Endothelial cell of umbilical vein (primary cell): ENCODE results near the gene GRM7. TPM values are rescaled to one million over a fixed set of nuclear protein-coding genes. Genes with fewer than 3 reads are reported as not detected.

Source experiments
- BruUV-seq: library from RNA; stranded (reverse); fragments of 400-500 nt; replicated peaks from 2 replicates; lab custom pipeline; 2021; lab: Mats Ljungman, UMichigan
- CTCF ChIA-PET: fragments of 300-600, 350-600 bp; sonication (Branson Sonifier 250); formaldehyde crosslinking; loops from one replicate; lab custom pipeline; 2021; ENCODE audit warnings: antibody characterized with exemption, inconsistent platforms; lab: Charles Lee
- POLR2A ChIA-PET: fragments of 300-600, 350-600 bp; sonication (Branson Sonifier 250); formaldehyde crosslinking; loops from one replicate; lab custom pipeline; 2021; ENCODE audit warnings: antibody characterized with exemption, inconsistent platforms; lab: Charles Lee
- DNase-seq: peaks from one replicate; pipeline ENCODE4 v3.0.0-alpha.2; 2011; ENCODE audit warnings: low read depth, low spot score
- FAIRE-seq: peaks from 2 replicates; lab custom pipeline; 2011; peaks lifted over from hg19 to GRCh38; lab: Jason Lieb, UNC
- H2AFZ ChIP-seq: 2 replicates; pipeline ENCODE4 v1.6.0; 2012; ENCODE audit warnings: low read depth, low read length, control low read depth, inconsistent platforms
- H3K27ac ChIP-seq: 2 replicates; pipeline ENCODE4 v1.5.1; 2011; ENCODE audit warnings: low read depth, mild to moderate bottlenecking, control low read depth, low read length, moderate library complexity; ENCODE audit not compliant: insufficient read depth
- H3K27me3 ChIP-seq, 2 experiments: 2 replicates each; pipeline versions ENCODE4 v1.6.0 to v1.6.1; 2011; ENCODE audit warnings: low read length in 2 of 2, mixed read lengths in 1 of 2; ENCODE audit not compliant: control insufficient read depth in 2 of 2, insufficient read depth in 2 of 2
- H3K36me3 ChIP-seq, 2 experiments: 2 replicates in 1 of 2; 3 replicates in 1 of 2; pipeline ENCODE4 v1.5.1; 2011; ENCODE audit warnings: low read length in 2 of 2, mild to moderate bottlenecking in 1 of 2, moderate library complexity in 1 of 2; ENCODE audit not compliant: control insufficient read depth in 2 of 2, insufficient read depth in 2 of 2; ENCODE audit errors: extremely low read depth in 1 of 2
- H3K4me1 ChIP-seq: 3 replicates; pipeline ENCODE4 v1.5.1; 2011; ENCODE audit warnings: mild to moderate bottlenecking, low read length; ENCODE audit not compliant: control insufficient read depth, insufficient read depth; ENCODE audit errors: extremely low read depth
- H3K4me2 ChIP-seq: 2 replicates; pipeline ENCODE4 v1.6.1; 2011; ENCODE audit warnings: low read length, control low read depth, mixed read lengths; ENCODE audit not compliant: insufficient read depth
- H3K4me3 ChIP-seq, 3 experiments: fragments of 200-600 bp in 1 of 3; sonication (generic), shearing (Covaris generic) in 1 of 3; replicated peaks in 1 of 3; 2 replicates each; pipeline ENCODE4 v1.5.1; 2011 to 2016; ENCODE audit warnings: control low read depth in 3 of 3, low read length in 3 of 3, mild to moderate bottlenecking in 2 of 3, inconsistent platforms in 1 of 3, low read depth in 1 of 3, moderate library complexity in 1 of 3; ENCODE audit not compliant: insufficient read depth in 1 of 3
- H3K79me2 ChIP-seq: 2 replicates; pipeline ENCODE4 v1.6.0; 2012; ENCODE audit warnings: low read length, inconsistent platforms; ENCODE audit not compliant: control insufficient read depth, insufficient read depth
- H3K9ac ChIP-seq: replicated peaks from 2 replicates; pipeline ENCODE3; 2011; ENCODE audit warnings: low read length, control low read depth; ENCODE audit not compliant: insufficient read depth; ENCODE audit errors: extremely low read depth
- H3K9me1 ChIP-seq: replicated peaks from 3 replicates; pipeline ENCODE4 v1.6.0; 2011; ENCODE audit warnings: mild to moderate bottlenecking, low read length; ENCODE audit not compliant: control insufficient read depth, insufficient read depth; ENCODE audit errors: extremely low read depth
- H3K9me3 ChIP-seq: replicated peaks from 2 replicates; pipeline ENCODE4 v1.5.1; 2012; ENCODE audit warnings: low read length, inconsistent platforms; ENCODE audit not compliant: control insufficient read depth, insufficient read depth
- H4K20me1 ChIP-seq: replicated peaks from 2 replicates; pipeline ENCODE3; 2011; ENCODE audit warnings: mild to moderate bottlenecking, low read length; ENCODE audit not compliant: control insufficient read depth, insufficient read depth; ENCODE audit errors: extremely low read depth
- EZH2 ChIP-seq: IDR thresholded peaks from 2 replicates; pipeline ENCODE4 v1.6.1; 2012; ENCODE audit warnings: borderline replicate concordance, low read depth, mild to moderate bottlenecking, moderate library complexity, low read length, inconsistent platforms; ENCODE audit not compliant: severe bottlenecking
- FOS ChIP-seq: IDR thresholded peaks from 2 replicates; pipeline ENCODE4 v1.6.1; 2011; ENCODE audit warnings: mild to moderate bottlenecking, low read length, moderate library complexity, borderline replicate concordance; ENCODE audit not compliant: insufficient read depth
- GATA2 ChIP-seq: IDR thresholded peaks from 2 replicates; pipeline ENCODE4 v1.7.0; 2011; ENCODE audit warnings: low read depth, mild to moderate bottlenecking, moderate library complexity, mixed read lengths, low read length; ENCODE audit not compliant: insufficient read length, insufficient read depth
- JUN ChIP-seq: IDR thresholded peaks from 2 replicates; pipeline ENCODE4 v1.6.1; 2011; ENCODE audit warnings: borderline replicate concordance, low read depth; ENCODE audit not compliant: insufficient read length, insufficient read depth
- MYC ChIP-seq: IDR thresholded peaks from one replicate; pipeline ENCODE4 v1.6.1; 2011; ENCODE audit warnings: mild to moderate bottlenecking, low read depth, low read length
- POLR2A ChIP-seq: IDR thresholded peaks from 2 replicates; pipeline ENCODE4 v1.6.1; 2012; ENCODE audit warnings: low read depth, mild to moderate bottlenecking, control low read depth, low read length
- POLR2AphosphoS5 ChIP-seq: IDR thresholded peaks from 2 replicates; pipeline ENCODE4 v1.6.1; 2012; ENCODE audit warnings: low read depth, mild to moderate bottlenecking, control low read depth, low read length, moderate library complexity; ENCODE audit not compliant: insufficient read depth
- dilution Hi-C: fragments of 300-500 bp; cut with MboI; formaldehyde crosslinking; loops from one replicate; pipeline ENCODE4 v1.15.0; 2019; ENCODE audit warnings: low sequenced_read_pairs; ENCODE audit not compliant: extremely low pct_ligation_motif_present
- intact Hi-C: fragments of 100-400 bp; cut with micrococcal nuclease; formaldehyde crosslinking; loops from one replicate; pipeline ENCODE4 v1.10.0; 2022
- polyA plus RNA-seq, 4 experiments: library from polyadenylated mRNA; depleted of rRNA in 3 of 4; stranded (reverse) in 3 of 4; unstranded in 1 of 4; fragments of >200 nt; gene quantifications; 2 replicates each; pipeline versions ENCODE4 v1.2.1 to v1.2.3, GENCODE V29; 2011 to 2012; ENCODE audit warnings: missing spikeins in 1 of 4
- total RNA-seq: library from RNA; stranded (reverse); gene quantifications from 2 replicates; pipeline ENCODE4 v1.2.3, GENCODE V29; 2021
- TF ChIP-seq, protein P1 (sequence below): IDR thresholded peaks from 2 replicates; pipeline ENCODE4 v1.6.1; 2011; ENCODE audit not compliant: insufficient read depth, insufficient read length
- TF ChIP-seq, protein P2 (sequence below), 2 donors: IDR thresholded peaks; 1 replicate in 1 of 2; 2 replicates in 1 of 2; pipeline ENCODE4 v1.5.1; 2011; ENCODE audit warnings: low read length in 2 of 2, mild to moderate bottlenecking in 2 of 2, moderate library complexity in 2 of 2, control low read depth in 1 of 2, inconsistent platforms in 1 of 2, low read depth in 1 of 2; ENCODE audit not compliant: insufficient read depth in 1 of 2; ENCODE audit errors: extremely low read depth in 1 of 2

GRM7 gene
- total and polyA plus RNA-seq, 2 donors (not counting 3 experiments of a cell fraction or from before 2014, with no cell fraction given) = 0.12 TPM; not detected in 1

DNA sequence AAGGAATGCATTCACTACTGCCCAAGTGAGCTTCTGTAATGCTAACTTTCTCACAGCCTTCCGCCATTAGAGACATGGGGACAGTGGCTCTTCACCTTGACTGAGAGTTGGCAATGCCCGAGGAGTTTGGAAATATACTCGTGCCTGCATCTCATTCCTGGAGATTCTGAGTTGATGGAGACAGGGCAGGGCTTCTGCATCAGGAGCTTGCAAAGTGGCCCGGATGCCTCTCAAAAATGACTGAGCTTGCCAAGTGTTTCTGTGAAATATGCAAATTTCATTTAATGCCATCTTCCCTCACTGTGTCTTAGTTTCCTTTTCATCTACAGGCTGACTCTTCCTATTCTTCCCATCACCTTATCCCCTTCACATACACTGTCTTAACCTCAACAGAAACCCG lies 346.2 kb downstream of the GRM7 start:
- ChIA-PET CTCF (interaction anchor here (1.1 kb wide), 1 partner anchor 20 kb away, joined by 3 read pairs; no protein-coding TSS in a partner anchor), POLR2A (no interaction called here)
- no peak for FAIRE-seq
- no peak overlapping the region for H3K4me2 ChIP-seq
- H3K27ac ChIP-seq = no peak overlapping the region
- H3K9me3 ChIP-seq = no peaks in the 10 kb centered on the region
- H4K20me1 ChIP-seq = no peaks in the 10 kb centered on the region
- H3K36me3 ChIP-seq = no peaks in the 10 kb centered on the region
- TF ChIP-seq FOS (no peak), POLR2AphosphoS5 (no peak), EZH2 (no peak), POLR2A (no peak), JUN (no peak), MYC (no peak), GATA2 (no peak)
- TF ChIP-seq, protein P1, sequence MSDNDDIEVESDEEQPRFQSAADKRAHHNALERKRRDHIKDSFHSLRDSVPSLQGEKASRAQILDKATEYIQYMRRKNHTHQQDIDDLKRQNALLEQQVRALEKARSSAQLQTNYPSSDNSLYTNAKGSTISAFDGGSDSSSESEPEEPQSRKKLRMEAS = no peak
- TF ChIP-seq, protein P2, sequence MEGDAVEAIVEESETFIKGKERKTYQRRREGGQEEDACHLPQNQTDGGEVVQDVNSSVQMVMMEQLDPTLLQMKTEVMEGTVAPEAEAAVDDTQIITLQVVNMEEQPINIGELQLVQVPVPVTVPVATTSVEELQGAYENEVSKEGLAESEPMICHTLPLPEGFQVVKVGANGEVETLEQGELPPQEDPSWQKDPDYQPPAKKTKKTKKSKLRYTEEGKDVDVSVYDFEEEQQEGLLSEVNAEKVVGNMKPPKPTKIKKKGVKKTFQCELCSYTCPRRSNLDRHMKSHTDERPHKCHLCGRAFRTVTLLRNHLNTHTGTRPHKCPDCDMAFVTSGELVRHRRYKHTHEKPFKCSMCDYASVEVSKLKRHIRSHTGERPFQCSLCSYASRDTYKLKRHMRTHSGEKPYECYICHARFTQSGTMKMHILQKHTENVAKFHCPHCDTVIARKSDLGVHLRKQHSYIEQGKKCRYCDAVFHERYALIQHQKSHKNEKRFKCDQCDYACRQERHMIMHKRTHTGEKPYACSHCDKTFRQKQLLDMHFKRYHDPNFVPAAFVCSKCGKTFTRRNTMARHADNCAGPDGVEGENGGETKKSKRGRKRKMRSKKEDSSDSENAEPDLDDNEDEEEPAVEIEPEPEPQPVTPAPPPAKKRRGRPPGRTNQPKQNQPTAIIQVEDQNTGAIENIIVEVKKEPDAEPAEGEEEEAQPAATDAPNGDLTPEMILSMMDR (IDR thresholded peaks at IDR 0.05; ENCODE audit: extremely low read depth in 1 of 2, insufficient read depth in 1 of 2, low read depth in 1 of 2, low read length in 2 of 2) = no peak
- no peaks in the 10 kb centered on the region for H3K79me2 ChIP-seq
- no peaks in the 10 kb centered on the region for H3K4me1 ChIP-seq
- H3K9ac ChIP-seq = no peak overlapping the region
- dilution Hi-C loops = no loop called here
- H3K9me1 ChIP-seq = no peaks in the 10 kb centered on the region
- intact Hi-C loops = no loop called here
- BruUV-seq = no TSS peak
- no peak overlapping the region for H3K4me3 ChIP-seq
- DNase-seq = no peak
- H3K27me3 ChIP-seq = no peaks in the 10 kb centered on the region
- peak overlapping the region; percentile 39 for H2AFZ ChIP-seq
